Kidney (tissue), 14 donors: ENCODE results near the gene TTC6. TPM values are rescaled to one million over a fixed set of nuclear protein-coding genes. Genes with fewer than 3 reads are reported as not detected.

Experiments used
- DNase-seq, 5 donors: peaks; one replicate each; pipeline ENCODE4 v3.0.0-alpha.2; 2013 to 2020
- FAIRE-seq: peaks from 2 replicates; lab custom pipeline; 2012; peaks lifted over from hg19 to GRCh38; lab: Jason Lieb, UNC
- H3K27ac ChIP-seq, 2 donors: one replicate each; pipeline ENCODE4 v1.7.0; 2013; ENCODE audit warnings: low read depth in 2 of 2, low read length in 2 of 2, inconsistent platforms in 1 of 2
- H3K27me3 ChIP-seq: one replicate; pipeline ENCODE4 v1.7.1; 2013; ENCODE audit warnings: low read length, inconsistent platforms; ENCODE audit not compliant: control insufficient read depth, insufficient read depth
- H3K36me3 ChIP-seq, 3 donors: one replicate each; pipeline versions ENCODE4 v1.7.0 to v1.7.1; 2013; ENCODE audit warnings: low read length in 3 of 3, control low read depth in 1 of 3, inconsistent platforms in 1 of 3; ENCODE audit not compliant: insufficient read depth in 3 of 3, control insufficient read depth in 2 of 3
- H3K4me1 ChIP-seq, 3 donors: one replicate each; pipeline versions ENCODE4 v1.7.0 to v1.7.1; 2013; ENCODE audit warnings: low read length in 3 of 3, inconsistent platforms in 1 of 3, low read depth in 1 of 3; ENCODE audit not compliant: control insufficient read depth in 2 of 3, insufficient read depth in 2 of 3
- H3K4me3 ChIP-seq, 3 donors: one replicate each; pipeline versions ENCODE4 v1.7.0 to v1.8.1; 2013; ENCODE audit warnings: low read length in 3 of 3, control low read depth in 1 of 3, inconsistent platforms in 1 of 3
- H3K9ac ChIP-seq, 3 donors: one replicate each; pipeline versions ENCODE4 v1.7.0 to v1.7.1; 2013; ENCODE audit warnings: low read length in 3 of 3, control low read depth in 1 of 3, inconsistent platforms in 1 of 3
- H3K9me3 ChIP-seq, 3 donors: one replicate each; pipeline versions ENCODE4 v1.7.0 to v1.7.1; 2013; ENCODE audit warnings: low read length in 3 of 3, control low read depth in 1 of 3, inconsistent platforms in 1 of 3; ENCODE audit not compliant: control insufficient read depth in 2 of 3, insufficient read depth in 1 of 3
- CTCF ChIP-seq: IDR thresholded peaks from 3 replicates; pipeline ENCODE4 v1.5.1; 2012; ENCODE audit warnings: mild to moderate bottlenecking, moderate library complexity, borderline replicate concordance; ENCODE audit not compliant: insufficient read depth; ENCODE audit errors: extremely low read depth
- intact Hi-C: fragments of 100-400 bp; cut with DNase I; formaldehyde crosslinking; loops from one replicate; pipeline ENCODE4 v1.11.1; 2022
- polyA plus RNA-seq: library from polyadenylated mRNA; stranded (reverse); fragments of 350-450 nt; fragmentation: Illumina TruSeq; extraction: RNeasy Lipid Tissue Mini Kit (QIAGEN cat#74804); gene quantifications from one replicate; pipeline ENCODE4 v1.2.3, GENCODE V29; 2014; ENCODE audit warnings: low read depth, low replicate concordance; ENCODE audit not compliant: insufficient read depth
- total RNA-seq: library from RNA; stranded (reverse); fragmentation: NEBNext Ultra II Directional; extraction: Animal tissue kit (Norgen Biotek cat#: 25700); gene quantifications from one replicate; pipeline ENCODE4 v1.2.1, GENCODE V29; 2021
- donor health status: control.
- donor health status: control.
- donor health status: control.
- donor health status: control.
- donor health status: control.
- donor health status: DM: yes; HTN: yes; CAD: no.
- donor health status: Normal renal cell carcinoma (clear cell type).

TTC6 gene
- total and polyA plus RNA-seq, 2 donors from 2014 or later, result not detected

- Histone ChIP-seq H3K4me1 (no peaks in the 10 kb centered on the region), H3K36me3 (no peaks in the 10 kb centered on the region), H3K27ac (no peak overlapping the region), H3K27me3 (peaks cover 10% of the 10 kb centered on the region), H3K9ac (no peak overlapping the region), H3K9me3 (peaks cover 0 to 17% (median 8%) of the 10 kb centered on the region in 3 donors), H3K4me3 (no peak overlapping the region)
- FAIRE-seq (no peak), DNase-seq (no peak)
- no peak for TF ChIP-seq CTCF
- intact Hi-C loops, result no loop called here
These were observed 22.5 kb downstream of the TTC6 start for GRCh38 chr14:37617864-37618365.

DNA sequence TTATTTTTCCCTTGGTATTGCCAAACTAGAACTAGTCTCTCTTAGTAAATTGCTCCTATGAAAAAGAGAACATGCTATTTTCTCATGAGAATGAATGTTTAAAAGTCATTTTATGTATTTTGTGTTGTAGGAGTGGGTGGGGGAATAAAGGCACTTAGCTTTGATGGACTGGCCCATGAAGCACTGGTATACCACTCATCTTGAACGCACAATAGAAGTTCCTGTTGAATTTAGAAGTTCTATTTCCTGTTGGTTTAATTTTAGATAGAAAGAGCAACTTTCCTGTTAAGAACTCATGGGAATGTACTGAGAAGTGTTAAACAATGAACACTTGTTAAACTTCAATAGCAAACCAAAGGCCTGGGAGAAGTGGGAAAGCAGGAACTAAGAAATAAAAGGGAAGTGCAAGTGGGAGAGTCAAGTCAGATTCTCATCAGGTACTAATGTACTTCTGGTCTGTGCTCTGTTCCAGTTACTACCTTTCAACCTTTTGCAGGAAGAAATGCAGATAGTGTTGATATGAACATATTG is 23.1 kb downstream of the TTC6 start:
- H3K27ac ChIP-seq, result no peak overlapping the region

DNA sequence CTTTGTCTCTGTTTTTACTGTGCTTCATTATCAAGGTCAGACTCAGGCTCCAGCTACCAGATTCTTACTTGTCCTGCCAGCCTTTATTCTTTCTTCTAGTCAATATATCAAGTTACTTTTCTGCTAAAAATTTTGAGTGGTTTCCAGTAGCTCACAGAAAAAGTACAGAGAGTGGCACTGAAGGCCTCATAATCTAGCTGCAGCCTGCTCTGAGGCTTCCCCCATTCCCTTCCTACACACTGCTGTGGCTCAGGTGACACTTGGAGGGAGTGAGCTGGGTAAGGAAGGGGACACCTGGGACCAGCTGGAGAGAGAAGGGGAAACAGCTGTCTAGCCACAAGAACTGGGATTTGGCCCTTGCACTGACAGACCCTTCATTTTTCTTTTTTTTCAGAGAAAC is 25.4 kb downstream of the TTC6 start:
- Histone ChIP-seq H3K27ac (no peak overlapping the region), H3K4me1 (no peaks in the 10 kb centered on the region), H3K4me3 (no peak overlapping the region), H3K9me3 (peaks cover 0 to 4% (median 3%) of the 10 kb centered on the region in 3 donors), H3K27me3 (peaks cover 10% of the 10 kb centered on the region), H3K36me3 (no peaks in the 10 kb centered on the region), H3K9ac (no peak overlapping the region)
- intact Hi-C loops, result no loop called here
- DNase-seq, result no peak
- no peak for TF ChIP-seq CTCF
- FAIRE-seq, result no peak

More for the DNA sequence above, 23.1 kb downstream of the TTC6 start:
- H3K4me1 ChIP-seq, result no peaks in the 10 kb centered on the region
- no peaks in the 10 kb centered on the region for H3K36me3 ChIP-seq
- no peak overlapping the region for H3K9ac ChIP-seq
- no peak overlapping the region for H3K4me3 ChIP-seq
- DNase-seq (no peak), FAIRE-seq (no peak)
- peaks cover 0 to 16% (median 7%) of the 10 kb centered on the region in 3 donors for H3K9me3 ChIP-seq
- intact Hi-C loops, result no loop called here
- TF ChIP-seq CTCF, result no peak
- H3K27me3 ChIP-seq, result peaks cover 10% of the 10 kb centered on the region
